GM13977 (cell line): Measurements from ENCODE around the gene FBXW8.

Experiments
- DNase-seq: peaks from one replicate; pipeline ENCODE4 v3.0.0; 2012; ENCODE audit warnings: low spot score
- in situ Hi-C: fragments of 300-500 bp; cut with MboI; formaldehyde crosslinking; loops from one replicate; pipeline ENCODE4 v1.12.0; 2022; ENCODE audit warnings: low sequenced_read_pairs, low pct_unique_long_range_greater_than_20kb, mixed read lengths, inconsistent platforms; ENCODE audit not compliant: unreplicated experiment
- TF ChIP-seq, protein P1 (sequence below): IDR thresholded peaks from 2 replicates; pipeline ENCODE4 v1.5.1; 2012; ENCODE audit warnings: mild to moderate bottlenecking, control low read depth; ENCODE audit not compliant: insufficient read depth; ENCODE audit errors: extremely low read depth, missing control alignments

FBXW8 gene

DNA sequence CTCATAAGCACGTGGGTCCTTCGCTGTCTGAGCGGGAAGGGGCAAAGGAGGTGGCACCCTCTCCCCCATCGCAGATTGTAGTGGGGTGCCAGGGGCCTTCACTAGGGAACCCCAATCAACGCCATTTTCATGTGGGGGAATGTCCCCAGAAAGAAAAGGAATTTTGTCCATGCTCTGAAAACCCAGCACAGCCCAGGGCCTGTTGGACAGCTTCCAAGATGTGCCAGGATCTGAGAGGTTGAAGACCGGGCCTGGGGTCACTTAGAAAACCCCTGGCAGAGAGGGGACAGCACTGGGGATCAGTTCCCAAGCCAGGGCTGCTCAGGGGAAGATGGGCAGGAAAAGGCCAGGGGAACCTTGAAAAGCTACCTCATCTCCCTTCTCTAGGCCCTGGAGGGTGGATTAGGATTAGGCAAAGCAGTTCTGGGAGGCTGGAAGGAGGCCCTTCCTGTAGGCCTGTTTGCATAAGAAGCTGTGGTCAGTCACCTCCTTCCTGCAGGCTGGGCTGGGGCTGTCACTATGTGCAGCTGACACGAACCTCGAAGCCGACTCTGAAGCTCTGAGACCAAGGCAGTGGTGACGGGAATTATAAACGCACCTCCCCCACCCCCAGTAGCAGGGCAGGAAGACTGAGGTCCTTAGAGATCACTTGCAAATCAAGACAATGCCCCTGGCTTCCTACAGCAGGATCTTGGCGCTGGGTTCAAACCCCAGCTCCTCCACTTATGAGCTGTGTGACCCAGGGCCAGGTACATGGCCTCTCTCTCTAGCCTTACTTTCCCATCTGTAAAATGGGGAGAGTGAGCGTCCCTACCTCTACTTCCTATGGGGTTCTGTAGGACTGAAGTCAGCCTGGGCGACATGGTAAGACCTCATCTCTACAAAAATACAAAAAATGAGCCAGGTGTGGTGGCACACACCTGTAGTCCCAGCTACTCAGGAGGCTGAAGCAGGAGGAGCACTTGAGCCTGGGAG, 159.5 kb downstream of the FBXW8 start:
- TF ChIP-seq, protein P1, sequence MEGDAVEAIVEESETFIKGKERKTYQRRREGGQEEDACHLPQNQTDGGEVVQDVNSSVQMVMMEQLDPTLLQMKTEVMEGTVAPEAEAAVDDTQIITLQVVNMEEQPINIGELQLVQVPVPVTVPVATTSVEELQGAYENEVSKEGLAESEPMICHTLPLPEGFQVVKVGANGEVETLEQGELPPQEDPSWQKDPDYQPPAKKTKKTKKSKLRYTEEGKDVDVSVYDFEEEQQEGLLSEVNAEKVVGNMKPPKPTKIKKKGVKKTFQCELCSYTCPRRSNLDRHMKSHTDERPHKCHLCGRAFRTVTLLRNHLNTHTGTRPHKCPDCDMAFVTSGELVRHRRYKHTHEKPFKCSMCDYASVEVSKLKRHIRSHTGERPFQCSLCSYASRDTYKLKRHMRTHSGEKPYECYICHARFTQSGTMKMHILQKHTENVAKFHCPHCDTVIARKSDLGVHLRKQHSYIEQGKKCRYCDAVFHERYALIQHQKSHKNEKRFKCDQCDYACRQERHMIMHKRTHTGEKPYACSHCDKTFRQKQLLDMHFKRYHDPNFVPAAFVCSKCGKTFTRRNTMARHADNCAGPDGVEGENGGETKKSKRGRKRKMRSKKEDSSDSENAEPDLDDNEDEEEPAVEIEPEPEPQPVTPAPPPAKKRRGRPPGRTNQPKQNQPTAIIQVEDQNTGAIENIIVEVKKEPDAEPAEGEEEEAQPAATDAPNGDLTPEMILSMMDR, result no peak
- DNase-seq, result no peak
- in situ Hi-C loops, result no loop called here

DNA sequence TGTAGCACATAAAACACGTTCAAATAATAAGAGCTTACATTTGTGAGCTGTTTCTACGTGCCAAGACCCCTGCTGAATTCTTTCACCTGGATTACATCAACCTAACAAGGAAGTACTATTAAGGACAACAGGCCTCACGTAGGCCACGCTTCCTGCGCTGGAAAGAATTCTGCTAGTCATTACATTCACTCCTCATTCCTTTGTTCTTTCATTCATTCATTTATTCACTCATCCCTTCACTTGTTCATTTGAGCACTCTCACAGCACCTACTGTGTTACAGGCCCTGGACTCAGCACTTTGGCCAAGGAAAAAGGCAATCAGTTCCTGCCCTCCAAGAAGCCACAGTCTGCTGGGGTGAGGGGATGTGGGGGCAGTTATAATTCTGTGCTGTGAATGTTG, 160.3 kb downstream of the FBXW8 start:
- no peak for DNase-seq
- TF ChIP-seq, protein P1, result no peak
- in situ Hi-C loops, result no loop called here

DNA sequence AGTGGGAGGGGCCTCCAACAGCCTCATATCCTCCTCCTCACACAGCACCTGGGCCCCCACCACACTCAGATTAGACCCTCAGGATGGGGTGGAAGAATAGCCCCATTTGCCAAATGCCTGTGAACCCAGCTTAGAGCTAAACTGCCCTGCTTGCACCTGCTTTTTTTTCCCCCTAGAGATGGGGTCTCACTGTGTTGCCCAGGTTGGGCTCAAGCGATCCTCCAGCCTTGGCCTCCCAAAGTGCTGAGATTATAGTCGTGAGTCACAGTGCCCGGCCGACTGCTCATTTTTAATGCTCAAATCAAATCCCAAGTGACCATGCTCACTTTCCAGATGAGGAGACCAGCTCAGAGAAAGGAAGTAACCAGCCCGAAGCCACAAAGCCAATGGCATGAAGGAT, 161.4 kb downstream of the FBXW8 start:
- DNase-seq, result no peak
- in situ Hi-C loops, result no loop called here
- TF ChIP-seq, protein P1, result no peak

DNA sequence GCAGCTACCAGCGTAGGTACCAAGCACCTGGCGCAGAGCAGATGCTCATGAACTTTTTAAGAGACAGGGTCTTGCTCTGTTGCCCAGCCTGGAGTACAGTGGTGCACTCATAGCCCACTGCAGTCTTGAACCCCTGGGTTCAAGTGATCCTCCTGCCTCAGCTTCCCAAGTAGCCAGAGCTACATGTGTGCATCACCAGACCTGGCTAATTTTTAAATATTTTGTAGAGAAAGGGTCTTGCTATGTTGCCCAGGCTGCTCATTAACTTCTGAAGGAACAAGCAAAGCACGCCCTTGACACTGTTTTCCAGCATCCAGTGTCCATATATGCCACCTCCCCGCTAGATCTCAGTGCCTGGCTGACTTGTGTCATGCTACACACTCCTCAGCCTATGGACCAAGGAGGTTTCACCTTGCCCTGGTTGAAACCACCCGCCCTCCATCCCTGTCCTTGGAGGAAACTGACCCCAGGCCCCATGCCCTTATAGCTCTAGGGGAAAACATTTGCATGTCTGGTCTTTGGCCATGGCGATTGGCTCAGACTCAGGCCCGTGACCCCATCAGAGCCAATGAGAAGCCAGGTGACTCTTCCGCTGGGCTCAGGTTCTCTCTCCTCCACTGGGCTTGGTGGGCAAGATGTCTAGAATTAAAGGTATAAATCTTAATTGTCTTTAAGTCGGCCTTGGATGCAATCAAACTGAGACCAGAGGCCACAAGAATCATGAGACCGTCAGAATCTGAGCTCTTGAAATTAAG, 162.2 kb downstream of the FBXW8 start:
- TF ChIP-seq, protein P1, result no peak
- in situ Hi-C loops, result no loop called here
- no peak for DNase-seq

DNA sequence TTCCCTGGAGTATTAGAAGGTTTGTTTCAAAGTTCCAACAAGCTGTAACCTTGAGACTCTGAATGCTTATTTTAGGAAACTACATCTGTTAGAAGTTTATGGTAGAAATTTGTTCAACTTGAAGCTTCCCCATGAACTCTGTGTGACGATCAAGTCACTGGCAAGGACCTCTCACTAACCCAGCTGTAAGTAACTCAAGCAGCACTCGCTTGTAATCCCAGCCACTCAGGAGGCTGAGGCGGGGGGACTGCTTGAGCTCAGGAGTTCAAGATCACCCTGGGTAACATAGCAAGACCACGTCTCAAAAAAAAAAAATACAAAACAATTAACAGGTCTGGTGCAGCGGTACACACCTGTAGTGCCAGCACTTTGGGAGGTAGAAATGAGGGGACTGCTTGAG, 162.9 kb downstream of the FBXW8 start:
- no peak for DNase-seq
- TF ChIP-seq, protein P1, result no peak
- in situ Hi-C loops, result no loop called here

DNA sequence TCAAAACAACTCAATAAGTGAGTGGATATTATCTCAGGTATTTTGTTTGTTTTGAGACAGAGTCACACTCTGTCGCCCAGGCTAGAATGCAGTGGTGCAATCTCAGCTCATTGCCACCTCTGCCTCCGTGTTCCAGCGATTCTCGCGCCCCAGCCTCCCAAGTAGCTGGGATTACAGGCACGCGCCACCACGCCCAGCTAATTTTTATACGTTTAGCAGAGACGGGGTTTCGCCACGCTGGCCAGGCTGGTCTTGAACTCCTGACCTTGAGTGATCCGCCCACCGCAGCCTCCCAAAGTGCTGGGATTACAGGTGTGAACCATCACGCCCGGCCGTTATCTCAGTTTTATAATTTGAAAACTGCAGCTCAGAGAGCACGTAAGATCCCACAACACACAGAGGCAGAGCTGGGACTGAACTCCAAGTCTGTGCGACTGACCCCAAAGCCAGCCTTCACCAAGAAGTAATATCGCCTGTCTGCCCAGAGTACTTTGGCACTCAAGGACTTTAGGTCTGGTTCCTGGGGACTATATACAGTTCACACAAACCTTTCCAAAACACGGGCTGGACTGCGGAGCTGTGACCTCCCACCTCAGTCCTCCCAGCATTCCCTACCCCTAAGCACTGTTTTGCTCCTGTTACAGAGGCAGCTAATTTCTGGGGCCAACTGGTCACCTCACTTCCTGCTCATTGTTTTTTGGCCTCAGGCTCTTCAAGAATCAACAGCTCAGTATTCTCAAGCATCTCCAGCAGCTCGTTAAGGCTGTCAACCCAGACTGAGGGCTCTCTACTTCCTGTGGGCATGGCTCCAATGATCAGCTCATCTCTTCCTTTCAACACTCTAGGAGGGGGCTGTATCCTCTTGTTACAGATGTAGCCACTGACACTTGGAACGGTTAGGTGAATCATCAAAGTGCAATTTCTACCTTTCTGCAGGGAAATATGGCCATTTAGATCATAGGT, 165.9 kb downstream of the FBXW8 start:
- DNase-seq, result no peak
- in situ Hi-C loops, result no loop called here
- TF ChIP-seq, protein P1, result no peak
